Kidney capillary endothelial cell (primary cell): ENCODE measurements around the gene OPRL1.
"Not testable (repeated sequence)": the region's sequence is repeated elsewhere in the genome, so short reads cannot be mapped to it uniquely, and the experiment has no call there.

ENCODE experiments used
- DNase-seq: peaks from one replicate; pipeline ENCODE4 v3.0.0-alpha.2; 2018; ENCODE audit warnings: low spot score

The OPRL1 gene

DNA sequence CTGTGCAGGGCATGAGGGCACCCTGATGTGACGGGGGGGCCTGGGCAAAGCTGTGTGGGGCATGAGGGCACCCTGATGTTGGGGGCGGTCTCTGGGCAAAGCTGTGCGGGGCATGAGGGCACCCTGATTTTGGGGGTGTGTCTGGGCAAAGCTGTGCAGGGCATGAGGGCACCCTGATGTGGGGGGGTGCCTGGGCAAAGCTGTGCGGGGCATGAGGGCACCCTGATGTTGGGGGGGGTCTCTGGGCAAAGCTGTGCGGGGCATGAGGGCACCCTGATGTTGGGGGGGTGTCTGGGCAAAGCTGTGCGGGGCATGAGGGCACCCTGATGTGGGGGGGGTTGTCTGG is 37.5 kb downstream of the OPRL1 start:
- not testable (repeated sequence) for DNase-seq

DNA sequence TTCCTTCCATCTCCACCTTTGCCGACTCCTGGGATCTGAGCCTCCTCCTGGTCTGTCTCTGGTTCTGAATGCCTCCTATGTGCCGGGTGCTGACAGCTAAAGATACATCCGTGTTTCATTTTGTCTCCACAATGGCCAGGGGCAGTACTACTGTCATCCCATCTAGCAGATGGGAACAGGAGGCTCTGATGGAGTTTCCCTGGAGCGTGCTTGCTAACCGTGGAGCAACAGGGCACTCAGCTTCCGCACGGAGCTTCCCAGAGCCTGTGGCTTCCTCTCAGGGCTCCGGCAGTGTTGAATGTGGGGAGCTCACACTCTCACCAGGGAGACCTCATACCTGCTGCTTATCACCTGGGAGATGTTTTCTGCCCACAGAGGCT is 39.4 kb downstream of the OPRL1 start:
- DNase-seq: no peak

DNA sequence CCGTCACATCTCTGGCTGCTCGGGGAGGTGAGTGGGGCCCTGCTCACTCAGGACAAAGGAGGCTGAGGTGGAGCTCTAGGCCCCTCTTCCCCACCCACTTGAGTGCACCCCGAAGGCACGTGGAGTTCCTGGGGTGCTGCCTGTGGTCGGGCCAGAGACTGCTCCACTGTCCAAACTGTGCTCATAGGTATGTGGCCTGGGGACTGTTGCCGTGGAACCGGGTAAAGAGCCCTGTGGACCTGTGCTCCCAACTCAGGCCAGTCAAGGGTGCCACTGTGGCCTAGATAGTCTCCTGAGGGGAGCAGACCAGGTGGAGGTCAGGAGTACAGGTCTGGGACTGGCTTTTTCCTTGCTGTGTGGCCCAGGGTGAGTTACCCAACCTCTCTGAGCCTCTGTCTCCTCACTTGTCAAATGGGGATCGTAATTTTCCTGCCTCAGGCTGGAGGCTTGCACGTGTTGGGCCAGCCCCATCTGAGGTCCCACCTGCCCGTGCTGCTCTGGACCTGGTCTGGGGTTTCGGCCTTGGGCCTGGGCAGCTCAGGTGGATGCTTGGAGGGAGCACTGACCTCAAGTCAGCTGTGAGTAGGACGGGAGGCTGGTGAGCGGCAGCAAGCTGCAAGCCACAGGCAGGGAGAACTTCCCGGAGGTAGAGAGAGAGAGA is 39.9 kb downstream of the OPRL1 start:
- DNase-seq: no peak

DNA sequence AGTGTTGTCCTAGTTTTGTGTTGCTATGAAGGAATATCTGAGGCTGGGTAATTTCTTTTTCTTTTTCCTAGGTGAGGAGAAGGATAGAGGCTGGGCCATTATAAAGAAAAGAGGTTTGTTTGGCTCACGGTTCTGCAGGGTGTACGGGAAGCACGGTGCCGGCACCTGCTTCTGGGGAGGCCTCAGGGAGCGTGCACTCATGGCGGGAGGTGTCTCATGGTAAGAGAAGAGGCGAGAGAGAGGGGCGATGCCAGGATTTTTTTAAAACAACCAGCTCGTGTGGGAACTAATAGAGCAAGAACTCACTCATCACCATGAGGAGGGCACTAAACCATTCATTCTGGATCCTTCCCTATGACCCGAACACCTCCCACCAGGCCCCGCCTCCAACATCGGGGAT is 41.7 kb downstream of the OPRL1 start:
- DNase-seq: no peak

DNA sequence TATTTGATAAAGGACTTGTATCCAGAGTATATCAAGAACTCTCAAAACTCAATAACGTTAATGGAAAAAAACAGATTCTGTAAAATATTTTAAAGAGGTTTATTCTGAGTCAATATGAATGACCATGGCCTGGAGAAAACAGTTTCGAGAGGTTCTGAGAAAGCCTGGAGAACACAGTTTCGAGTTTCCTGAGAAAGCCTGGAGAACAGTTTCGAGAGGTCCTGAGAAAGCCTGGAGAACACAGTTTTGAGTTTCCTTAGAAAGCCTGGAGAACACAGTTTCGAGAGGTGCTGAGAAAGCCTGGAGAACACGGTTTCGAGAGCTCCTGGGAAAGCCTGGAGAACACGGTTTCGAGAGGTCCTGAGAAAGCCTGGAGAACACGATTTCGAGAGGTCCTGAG is 43.0 kb downstream of the OPRL1 start:
- not testable (repeated sequence) for DNase-seq

DNA sequence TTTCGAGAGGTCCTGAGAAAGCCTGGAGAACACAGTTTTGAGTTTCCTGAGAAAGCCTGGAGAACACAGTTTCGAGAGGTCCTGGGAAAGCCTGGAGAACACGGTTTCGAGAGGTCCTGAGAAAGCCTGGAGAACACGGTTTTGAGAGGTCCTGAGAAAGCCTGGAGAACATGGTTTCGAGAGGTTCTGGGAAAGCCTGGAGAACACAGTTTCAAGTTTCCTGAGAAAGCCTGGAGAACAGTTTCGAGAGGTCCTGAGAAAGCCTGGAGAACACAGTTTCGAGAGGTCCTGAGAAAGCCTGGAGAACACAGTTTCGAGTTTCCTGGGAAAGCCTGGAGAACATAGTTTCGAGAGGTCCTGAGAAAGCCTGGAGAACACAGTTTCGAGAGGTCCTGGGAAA is 43.6 kb downstream of the OPRL1 start:
- DNase-seq: not testable (repeated sequence)

DNA sequence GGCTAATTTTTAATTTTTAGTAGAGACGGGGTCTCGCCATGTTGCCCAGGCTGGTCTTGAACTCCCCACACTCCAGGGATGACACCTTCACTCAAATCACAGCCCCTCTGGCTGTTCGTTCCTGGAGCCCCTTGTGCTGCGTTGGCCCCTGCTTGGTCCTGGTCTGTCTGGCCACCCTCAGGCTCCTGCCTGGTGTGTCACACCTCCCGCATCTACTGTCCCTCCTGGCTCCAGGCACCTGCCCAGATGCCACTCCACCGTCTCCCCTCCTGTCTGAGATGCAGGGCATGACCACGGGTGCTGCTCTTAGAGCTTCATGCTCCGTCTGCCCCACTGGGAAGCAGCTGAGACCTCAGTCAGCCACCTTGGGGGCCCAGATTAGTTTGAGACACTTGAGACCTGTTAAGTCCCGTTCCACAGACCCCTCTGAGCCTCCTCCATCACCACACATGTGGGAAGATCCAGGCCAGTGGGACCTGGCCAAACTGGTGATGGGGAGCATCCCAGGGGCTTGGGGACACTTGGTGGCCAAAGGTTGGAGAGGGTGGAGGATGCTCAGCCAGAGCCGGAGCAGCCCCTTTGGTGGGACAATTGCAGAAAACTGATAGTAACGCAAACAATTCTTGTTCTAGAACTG is 49.4 kb downstream of the OPRL1 start:
- DNase-seq: no peak

DNA sequence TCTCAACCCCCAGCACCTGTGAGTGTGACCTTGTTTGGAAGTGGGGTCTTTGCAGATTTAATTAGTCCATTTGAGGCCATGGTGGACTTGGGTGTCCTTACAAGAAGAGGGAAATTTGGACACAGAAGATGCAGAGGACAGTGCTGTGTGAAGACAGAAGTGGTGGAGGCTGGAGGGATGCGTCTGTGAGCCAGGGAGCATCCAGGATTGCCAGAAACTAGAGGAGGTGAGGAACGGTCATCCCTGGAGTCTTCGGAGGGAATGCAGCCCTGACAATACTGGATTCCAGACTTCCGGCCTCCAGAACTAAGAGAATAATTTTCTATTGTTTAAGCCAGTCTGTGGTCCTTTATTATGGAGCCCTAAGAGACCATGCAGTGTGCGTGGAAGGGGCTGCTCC is 50.4 kb downstream of the OPRL1 start:
- no peak for DNase-seq

DNA sequence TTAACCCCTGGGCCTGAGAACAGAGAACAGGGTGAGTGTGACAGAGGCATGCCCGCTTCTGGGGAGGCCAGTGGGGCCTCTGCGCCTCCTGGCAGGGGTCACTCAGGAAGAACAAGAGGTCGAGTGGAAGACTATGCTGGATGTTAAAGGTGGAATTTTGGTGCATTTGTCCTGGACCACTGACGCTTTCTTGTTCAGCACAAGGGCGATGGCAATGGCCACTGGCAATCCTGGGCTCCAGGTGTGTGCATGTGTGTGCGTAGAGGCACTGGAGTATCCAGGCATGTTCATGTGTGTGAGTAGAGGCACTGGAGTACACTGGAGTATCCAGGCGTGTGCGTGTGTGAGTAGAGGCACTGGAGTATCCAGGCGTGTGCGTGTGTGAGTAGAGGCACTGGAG is 51.0 kb downstream of the OPRL1 start:
- no peak for DNase-seq

DNA sequence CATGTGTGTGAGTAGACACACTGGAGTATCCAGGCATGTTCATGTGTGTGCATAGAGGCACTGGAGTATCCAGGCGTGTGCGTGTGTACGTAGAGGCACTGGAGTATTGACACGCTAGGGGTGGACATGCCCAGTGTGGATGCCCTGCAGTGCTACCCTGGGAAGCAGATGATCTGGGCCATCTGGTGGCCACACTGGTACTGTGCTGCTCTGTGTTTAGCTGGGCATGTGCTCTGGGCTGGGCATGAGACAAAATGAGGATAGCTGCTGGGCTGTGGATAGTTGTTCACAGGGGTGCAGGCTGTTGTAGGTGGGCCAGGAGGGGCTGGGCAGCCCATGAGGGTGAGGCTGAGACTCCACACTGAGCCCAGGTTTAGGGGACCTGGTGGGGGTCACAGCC is 51.5 kb downstream of the OPRL1 start:
- no peak for DNase-seq

DNA sequence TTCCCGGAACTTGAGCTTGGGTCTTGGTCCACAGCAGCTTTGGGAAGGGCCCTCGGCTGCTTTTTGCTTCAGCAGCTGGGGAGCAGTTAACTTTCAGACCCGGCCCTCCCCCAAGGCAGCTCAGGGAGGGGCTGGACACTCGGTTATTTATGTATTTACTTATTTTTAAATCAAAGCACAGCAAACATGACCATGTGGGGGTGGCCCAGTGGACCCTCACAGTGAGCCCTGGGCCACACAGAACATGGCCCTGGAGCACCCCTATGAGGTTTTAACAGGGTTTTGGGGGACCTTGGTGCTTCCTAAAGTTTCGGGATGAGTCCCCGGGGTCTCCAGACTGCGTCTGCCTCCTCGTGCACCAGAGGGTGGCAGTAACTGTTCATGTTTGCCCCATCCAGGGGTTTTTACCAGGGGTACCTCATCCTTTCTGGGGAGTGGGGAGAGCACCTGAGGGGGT is 54.1 kb downstream of the OPRL1 start:
- DNase-seq: no peak

DNA sequence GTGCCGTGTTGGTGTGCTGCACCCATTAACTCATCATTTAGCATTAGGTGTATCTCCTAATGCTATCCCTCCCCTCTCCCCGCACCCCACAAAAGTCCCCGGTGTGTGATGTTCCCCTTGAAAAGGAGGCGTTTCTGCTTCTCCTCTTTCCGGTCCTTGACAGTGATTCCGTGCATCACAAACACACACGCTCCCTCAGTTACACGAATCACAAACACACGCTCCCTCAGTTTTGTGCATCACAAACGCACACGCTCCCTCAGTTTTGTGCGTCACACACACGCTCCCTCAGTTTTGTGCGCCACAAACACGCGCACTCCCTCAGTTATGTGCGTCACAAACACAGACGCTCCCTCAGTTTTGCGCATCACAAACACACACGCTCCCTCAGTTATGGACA is 54.9 kb downstream of the OPRL1 start:
- not testable (repeated sequence) for DNase-seq

DNA sequence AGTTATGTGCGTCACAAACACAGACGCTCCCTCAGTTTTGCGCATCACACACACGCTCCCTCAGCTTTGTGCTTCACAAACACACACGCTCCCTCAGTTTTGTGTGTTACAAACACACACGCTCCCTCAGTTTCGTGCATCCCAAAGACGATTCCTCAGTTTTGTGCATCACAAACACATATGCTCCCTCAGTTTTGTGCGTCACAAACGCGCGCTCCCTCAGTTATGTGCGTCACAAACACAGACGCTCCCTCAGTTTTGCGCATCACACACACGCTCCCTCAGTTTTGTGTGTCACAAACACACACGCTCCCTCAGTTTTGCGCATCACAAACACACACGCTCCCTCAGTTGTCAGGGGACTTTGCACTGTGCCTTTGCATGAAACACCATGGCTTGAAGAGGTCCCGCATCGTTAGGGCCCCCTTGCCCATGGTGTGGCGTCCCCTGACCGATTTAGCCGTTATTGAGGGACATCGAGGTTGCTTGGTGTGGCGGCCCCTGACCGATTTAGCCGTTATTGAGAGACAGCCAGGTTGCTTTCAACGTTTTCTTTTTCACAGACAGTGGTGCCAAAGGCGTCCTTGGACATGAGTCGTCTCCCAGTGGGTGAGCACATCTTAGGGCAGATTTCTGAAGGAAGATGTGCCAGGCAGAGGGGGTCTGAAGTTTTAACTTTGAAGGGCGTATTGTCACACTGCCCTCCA is 56.3 kb downstream of the OPRL1 start:
- no peak for DNase-seq

DNA sequence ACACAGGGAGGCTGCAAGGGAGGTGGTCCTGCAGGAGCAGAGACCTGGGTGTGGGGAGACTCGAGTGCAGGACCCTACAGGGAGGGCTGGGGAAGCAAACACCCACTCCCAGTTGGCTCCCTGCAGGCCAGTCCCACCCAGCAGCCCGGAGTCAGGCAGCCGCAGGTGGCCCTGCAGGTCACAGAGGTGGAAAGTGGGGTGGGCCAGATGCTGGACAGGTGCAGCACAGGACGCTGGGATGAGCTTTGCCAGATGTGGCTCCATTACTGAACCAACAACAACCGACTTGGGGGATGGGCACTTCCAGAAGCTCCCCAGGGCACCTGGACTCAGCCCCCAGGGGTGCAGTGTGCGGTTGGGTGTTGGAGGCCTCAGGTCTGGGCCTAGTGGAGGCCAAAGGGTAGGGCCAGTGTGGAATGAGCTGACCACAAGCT is 57.7 kb downstream of the OPRL1 start:
- DNase-seq: no peak

DNA sequence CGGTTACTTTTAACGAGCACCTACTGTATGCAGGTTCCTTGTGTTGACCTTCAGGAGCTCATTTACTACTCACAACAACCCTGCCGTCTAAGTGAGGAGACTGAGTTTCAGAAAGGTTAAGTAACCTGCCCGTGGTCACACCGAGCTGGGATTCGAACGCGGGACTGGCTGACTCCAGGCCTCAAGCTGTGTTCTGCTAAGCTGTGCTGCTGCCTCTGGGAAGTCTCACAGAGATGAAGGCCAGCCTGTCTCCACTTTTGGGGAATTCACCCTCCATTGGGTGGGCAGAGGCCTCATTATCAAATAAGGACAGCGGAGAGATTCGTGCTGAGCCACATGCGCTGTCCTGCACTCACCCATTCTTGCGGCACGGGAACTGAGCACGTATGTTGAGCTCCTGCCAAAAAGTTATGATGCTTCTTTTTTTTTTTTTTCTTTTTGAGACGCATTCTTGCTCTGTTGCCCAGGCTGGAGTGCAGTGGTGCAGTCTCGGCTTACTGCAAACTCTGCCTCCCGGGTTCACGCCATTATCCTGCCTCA is 58.5 kb downstream of the OPRL1 start:
- no peak for DNase-seq

DNA sequence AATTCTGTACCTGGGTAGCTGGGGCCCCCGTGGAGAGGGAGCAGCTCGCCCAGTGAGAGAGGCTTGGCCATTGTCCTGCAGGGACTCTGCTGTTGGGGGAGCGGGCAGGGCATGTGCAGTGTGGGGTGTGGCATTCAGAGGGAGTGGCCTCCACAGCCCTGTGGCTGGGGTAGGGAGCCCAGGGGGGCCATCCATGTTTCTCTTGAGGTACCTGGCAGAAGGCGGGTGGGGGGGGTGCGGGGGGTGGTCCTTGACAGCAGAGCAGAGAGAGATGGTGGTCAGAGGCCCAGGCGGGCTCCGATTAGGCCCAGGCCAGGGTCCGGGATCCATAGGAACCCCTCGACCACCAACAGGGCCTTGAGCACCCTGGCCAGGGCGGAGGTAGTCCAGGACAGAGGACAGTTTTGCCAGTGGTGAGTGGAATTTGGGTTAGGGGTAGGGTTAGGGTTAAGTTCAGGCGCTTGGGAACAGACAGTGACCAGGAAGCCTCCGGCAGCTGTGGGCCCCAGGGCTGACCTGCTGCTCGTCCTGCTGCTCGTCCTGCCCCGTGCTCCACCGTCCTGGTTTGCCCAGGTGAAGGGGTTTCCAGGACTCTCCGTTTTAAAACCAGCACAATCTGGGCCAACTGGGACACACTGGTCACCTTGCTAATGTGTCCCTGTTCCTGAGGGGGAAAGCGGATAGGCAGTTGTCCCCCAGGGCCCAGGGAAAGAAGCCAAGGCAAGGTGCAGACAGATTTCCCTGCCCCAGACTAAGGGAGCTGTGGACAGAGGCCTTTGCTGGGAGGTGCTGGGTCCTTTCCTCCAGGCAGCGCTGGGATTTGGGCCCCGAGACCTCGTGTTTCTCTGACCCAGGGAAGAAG is 59.5 kb downstream of the OPRL1 start:
- no peak for DNase-seq

DNA sequence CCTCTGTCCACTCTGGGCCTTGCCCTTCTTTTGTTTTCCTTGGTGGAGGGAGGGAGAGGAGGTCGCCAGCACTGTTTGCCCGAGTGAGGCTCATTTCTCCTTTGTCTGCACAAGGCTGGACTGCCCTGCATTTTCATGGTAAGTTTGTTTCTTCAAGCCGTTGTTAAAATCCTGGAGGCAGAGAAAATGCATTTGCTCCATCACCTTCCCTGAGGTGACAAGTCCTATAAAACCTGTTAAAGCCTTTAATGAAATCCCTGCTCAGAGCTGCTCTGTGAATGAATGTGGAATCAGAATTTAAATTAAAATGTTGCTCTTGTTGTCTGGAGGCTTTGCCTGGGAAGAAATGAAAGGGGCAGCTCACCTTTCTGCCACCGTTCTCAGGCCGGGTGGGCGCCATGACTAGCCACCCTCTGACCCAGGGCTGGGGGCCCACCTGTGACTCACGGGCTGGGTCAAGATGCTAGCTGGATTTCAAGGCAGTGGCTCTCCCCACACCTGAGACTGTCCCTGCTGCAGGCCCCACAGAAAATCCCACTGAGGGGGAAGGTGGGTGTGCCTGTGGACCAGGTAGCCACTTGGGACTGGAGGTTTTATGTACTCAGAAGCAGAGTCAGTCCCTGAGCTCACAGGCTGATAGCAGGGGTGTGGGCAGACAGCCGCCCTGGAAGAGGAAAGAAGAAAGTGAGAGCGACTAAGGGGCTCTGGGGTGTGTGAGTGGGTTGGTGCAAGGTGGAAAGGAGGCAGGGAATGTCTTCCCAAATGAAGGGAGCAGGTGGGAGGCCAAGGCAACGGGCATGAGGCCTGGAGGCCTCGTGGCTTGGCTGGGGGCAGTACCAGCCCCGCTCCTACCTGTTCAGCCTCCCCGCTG is 60.4 kb downstream of the OPRL1 start:
- no peak for DNase-seq

DNA sequence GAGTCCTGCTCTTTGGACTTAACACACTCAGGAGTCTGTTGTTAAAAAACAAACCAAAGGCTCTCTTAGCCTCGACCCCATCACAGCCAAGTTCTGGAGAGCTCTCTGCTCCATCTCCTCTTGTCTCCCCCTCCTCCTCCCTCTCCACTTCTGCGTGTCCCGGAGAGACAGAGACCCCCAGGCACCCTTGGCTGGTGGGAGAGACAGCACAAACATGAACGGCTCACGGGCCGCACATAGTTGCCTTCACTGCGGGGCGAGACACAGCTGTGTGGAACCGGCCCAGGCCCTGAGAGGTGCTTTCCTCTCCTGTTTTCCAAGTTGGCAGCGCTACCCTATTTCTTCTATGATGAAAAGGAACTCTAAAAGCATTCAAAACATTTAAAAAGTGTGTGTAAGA is 61.1 kb downstream of the OPRL1 start:
- DNase-seq: no peak

DNA sequence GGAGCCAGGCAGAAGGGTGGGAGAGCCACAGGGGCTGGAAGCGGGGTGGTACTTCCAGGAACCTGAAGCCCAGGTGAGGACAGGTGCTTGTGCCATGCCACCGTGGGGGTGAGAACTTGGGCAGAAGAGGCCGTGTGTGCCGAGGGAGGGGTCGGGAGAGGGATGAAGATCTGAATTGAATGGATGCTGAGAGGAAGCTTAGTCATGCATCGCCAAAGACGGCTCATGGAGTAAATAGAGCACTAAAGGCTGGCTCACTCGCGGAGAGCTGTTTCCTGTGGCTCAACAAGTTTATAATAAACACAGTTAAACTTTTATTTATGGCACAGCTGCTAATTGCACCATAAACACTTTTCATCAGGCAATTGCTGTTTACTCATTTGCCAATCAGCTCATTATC is 62.7 kb downstream of the OPRL1 start:
- peak; percentile 68 for DNase-seq

DNA sequence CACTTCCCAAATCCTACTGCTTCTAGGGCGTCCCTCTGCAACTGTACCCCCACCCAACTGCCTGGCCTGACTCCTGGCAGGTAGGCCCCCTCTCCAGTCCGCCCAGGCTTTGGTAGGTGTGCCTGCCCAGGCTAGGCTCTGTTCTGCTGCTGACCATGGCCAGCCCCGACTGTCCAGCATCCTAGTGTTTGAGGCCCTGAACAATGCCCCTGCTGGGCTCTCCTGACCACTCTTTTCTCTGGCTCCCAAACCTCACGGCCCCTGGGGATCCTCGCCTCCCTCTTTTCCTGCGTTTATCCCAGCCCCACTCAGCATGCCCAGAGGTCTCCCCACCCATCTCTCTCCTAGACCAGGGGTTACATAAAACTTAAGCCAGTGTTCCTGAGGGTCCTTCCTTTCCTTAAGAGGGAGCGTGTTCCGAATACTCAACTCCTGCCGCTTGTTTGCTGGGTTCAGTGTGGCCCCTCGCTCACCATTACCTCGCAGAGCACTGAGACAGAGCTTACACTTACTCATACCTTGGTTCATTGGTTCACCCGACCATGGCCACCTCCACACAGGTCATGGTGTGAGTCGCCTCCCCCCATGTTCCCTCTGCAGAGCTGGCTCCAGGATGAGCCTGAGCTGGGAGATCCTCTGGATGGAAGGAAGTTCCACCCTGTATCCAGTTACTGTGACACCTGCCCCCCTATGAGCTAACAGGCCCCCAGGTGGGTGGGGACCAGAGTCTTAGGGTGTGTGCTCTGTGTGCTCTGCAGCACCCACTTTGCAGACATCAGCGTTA is 63.3 kb downstream of the OPRL1 start:
- no peak for DNase-seq
